Measurements from ENCODE around the gene SBF2.

SBF2 gene

DNA sequence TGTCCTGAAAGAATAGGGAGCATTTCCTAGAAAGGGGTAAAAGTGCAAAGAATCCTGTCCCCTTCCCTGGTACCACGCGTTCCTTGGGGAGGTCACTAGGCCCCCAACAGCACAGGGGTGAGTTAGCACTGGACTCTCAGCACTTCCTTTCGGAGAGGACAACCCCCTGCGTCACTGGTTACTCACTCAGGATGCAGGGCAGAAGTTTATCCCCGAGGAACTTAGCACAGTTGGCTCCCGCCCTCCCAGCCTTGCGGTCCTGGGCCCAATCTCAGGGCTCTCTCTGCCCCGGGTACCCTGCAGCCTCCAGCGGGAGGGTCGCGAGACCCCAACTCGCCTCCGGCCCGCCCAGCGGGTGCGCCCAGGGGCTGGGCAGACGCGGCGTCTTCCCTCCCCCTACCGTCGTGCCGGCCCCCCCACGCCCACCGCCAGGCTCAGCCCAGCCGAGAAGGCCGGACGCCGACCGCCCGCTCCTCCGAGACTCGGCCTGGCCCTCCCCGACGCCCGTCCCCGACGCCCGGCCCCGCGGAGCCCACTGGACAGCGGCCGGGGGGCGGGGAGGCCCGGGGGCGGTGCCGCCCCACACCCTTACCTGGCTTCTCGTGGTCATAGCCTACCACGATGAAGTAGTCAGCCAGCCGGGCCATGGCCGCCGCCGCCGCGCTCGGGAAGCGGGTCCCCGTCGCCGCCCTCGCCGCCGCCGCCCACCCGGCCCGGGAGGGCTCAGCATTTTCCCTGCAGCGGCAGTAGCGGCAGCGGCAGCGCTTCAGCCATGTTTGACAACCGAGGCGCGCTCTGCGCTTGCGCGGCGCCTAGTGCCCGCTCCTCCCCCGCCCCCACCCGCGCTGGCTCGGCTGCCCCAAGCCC, at the start of gene SBF2:
Gene SBF2 (minus strand): TSS at position 797 of the 867 bp plus-strand sequence. CDS start 150 bp downstream, at position 647.
- peak; percentile 75 for DNase-seq (ENCODE audit: low spot score)

- DNase-seq (ENCODE audit: low spot score): no peak
These were observed 44.3 kb upstream of the SBF2 start for GRCh38 chr11:10338287-10338686.

DNA sequence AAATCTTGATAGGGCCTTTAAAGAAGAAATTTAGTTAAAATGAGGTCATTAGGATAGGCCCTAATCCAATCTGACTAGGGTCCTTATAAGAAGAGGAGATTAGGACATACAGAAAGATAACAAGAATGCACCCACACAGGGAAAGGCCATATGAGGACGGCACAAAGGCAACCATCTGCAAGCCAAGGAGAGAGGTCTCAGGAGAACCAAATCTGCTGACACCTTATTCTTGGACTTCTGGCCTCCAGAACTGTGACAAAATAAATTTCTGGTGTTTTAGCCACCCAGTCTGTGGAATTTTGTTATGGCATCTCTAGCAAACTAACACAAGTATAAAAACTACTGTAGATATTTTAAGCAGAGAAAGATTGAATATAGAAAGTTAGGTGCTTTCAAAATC, 39.5 kb upstream of the SBF2 start:
- no peak for DNase-seq (ENCODE audit: low spot score)

DNA sequence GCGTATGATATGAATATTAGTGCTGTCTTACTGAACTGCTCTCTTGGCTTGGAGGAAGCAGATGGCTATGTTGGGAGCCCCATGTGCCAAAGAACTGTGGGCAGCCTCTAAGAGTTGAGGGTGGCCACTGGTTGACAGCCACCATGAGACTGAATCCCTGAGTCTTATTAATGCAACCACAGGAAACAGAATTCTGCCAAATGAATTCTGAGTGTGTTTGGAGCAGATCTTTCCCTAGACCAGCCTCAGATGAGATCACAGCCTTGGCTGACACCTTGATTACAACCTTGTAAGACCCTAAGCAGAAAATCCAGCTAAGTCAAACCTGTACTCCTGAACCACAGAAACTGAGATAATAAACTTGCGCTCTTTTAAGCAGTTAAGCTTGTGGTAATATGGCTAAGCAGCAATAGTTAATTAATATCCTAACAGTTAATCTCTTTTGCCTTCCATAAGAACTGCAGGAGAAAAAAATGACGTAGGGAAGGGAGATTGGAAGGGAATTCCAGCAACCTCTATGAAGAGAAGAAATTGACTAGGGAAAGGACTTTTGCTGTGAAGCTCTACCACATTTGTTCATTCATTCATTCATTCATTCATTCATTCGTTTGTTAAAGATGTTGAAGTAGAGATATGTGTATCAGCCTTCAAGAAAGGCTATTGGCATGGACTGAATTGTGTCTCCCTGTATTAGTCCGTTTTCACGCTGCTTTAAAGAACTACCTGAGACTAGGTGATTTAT, 37.7 kb upstream of the SBF2 start:
- no peak for DNase-seq (ENCODE audit: low spot score)

DNA sequence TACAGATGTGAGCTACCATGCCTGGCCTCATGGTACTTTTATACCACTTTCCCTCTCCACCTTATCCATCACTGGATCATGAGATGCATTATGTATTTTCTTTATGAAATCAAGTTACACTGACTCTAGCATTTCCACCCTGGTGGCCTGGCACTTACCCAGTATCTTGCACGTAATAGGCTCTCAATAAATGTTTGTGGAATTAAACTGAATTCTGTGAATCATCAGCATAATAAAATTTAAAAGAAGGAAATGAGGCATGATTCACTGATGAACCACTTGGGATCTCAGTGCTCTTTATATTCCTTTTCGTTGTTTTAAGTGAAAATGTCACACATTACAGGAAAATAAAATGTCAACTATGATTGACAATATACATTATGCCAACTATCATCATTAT, 35.9 kb upstream of the SBF2 start:
- DNase-seq (ENCODE audit: low spot score): no peak

DNA sequence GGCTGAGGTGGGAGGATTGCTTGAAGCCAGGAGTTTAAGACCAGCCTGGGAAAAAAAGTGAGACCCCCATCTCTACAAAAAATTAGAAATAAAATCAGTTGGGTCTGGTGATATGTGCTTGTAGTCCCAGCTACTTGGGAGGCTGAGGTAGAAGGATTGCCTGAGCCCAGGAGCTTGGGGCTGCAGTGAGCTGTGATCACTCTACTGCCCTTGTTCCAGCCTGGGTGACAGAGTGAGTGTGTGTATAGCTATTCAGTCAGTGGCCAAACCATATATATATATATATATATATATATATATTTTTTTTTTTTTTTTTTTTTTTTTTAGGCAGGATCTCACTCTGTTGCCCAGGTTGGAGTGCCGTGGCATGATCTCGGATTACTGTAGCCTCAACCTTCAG, 35.3 kb upstream of the SBF2 start:
- no peak for DNase-seq (ENCODE audit: low spot score)

DNA sequence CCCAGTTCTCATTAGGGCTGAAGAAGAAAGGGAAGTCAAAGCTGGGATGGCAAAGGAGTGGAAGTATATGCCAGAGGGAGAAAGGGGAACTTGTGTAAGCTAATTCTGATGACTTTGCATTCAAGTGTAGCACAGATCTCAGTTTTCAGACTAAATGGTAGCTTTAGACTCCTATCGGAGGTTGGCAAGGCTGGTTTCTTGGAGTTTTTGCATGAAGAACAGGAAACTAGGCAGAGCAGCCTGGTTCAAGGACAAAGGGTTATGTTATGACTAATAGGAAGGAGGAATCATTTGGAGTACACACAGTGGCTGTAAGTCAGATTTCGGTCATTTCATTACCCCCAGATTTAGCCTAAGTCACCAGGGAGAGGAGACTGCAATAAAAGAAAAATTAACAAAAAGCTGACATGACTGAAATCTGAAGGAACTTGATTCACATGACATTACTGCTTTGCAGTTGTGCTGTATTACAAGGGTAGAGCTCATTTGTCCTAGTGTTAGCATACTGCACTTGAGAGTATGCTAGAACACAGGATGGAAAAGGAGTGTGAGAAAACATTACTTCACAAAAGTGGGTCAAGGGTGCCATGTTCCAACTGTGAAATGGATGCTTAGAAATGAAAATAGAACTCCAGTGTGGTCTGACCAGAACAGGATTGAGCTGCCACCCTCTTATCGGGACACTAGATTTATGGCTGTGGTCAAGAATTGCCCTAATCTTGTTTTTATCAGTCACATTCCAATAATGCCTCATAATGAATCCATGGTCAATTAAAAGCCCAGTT, 34.5 kb upstream of the SBF2 start:
- DNase-seq (ENCODE audit: low spot score): peak; percentile 73

- no peak for DNase-seq (ENCODE audit: low spot score)
These were observed 33.2 kb upstream of the SBF2 start for GRCh38 chr11:10327254-10327653.

DNA sequence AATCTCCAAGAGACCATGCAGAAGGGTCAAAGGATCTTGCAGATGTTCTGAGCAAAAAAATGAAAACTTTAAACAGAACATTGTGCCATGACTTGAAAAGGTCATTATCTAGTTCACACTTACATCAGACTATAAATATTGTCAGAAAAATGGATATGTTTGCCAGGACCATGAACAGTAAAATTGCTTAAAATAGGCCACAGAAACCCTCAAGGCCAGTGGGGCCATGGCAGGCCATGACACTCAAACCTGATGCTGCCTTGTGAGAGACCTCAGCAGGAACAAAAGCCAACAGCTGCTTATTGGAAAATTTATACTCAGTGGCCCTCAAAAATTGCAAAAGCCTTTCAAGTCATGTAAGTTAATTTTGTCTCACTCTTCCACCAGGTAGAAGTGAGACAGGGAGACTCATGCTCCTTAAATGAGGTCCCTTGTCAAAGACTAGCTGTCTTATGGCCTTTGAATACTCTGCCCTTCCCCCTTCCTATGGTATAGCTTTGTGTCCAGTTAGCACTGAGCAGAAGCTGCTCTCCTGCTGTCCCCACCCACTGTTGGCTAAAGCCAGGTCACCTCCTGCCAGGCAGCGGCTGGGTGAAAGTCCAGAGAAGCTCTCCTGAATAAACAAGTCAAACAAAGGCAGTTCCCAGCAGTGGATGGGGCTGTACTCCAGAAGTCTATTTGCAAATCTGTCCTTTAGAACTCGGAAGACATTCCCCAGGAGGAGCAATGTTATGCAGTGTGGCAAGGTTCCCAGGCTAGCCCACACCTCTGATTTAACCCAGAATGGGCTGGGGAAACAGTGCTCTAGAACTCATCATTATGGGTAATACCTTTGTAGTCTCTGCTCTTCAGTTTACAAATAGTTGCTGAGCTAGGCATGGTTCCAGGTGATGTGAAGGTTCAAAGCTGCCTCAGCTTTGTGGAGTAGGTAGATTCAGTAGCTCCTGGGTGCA, 32.3 kb upstream of the SBF2 start:
- no peak for DNase-seq (ENCODE audit: low spot score)

DNA sequence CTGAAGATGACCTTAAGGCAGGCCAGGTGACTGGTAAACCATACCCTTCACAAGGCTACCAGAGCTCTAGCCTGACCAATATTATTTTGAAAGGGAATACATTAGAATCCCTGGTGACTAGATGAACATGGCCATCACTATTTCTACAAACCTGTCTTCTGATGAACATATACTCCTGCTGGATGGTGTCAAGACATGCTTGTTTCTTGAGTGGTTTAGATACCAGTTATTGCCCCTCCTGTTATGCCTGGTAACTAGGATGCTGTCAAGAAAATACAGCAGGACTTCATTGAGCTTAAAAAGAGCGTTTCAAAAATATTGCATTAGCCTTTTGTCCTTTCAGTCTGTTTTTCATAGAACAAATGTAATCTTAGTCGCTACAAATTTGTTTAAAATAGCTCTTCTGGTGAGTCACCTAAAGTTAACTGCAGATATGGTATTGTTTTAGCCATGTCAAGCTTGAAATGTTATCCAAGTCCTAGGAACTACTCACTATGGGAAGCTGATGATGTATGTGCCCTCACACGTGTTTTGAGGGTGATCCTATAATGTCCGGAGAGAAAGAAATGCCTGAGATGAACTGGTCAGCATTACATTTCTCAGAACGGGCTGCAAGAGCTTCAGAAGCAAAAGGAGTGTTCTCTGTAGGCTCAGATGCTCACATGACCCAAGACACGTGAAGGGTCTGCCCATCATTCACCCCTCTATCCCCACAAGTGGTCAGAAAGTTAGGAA, 31.4 kb upstream of the SBF2 start:
- no peak for DNase-seq (ENCODE audit: low spot score)

DNA sequence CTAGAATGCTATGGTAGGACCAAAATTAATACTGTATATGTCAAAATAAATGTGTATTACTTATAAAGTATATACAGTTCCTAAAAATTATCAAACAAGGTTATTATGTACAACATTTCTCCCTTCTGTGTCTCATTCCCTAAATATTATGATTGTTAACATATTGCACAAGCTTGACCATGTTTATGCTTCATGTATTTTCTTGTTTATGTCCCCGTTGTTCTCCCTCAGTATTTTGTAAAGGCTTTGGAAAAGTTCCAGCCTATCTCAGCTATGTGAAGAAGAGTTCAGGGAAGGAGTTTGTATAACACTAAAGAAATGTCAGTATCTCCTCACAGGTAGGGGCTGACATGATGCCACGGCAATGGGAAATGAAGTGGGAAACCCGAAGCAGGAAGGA, 30.5 kb upstream of the SBF2 start:
- no peak for DNase-seq (ENCODE audit: low spot score)

DNA sequence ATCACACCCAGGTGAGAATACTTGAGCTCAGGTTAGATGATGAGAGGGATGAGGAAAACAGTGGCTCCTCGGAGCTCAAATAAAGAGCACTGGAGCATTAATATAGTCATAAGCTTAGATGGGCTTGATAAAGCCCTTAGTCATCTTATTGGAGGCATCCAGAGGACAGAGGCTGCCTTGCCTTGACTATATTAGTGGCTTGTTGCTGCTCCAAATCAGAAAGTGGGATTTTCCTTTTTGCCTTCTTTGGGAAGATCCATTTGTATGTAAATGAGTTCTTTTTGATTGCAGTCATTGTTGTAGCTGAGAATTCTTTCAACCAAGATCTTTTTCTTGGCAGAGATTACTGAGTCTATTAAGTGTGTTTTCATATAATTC, 29.8 kb upstream of the SBF2 start:
- DNase-seq (ENCODE audit: low spot score): no peak

DNA sequence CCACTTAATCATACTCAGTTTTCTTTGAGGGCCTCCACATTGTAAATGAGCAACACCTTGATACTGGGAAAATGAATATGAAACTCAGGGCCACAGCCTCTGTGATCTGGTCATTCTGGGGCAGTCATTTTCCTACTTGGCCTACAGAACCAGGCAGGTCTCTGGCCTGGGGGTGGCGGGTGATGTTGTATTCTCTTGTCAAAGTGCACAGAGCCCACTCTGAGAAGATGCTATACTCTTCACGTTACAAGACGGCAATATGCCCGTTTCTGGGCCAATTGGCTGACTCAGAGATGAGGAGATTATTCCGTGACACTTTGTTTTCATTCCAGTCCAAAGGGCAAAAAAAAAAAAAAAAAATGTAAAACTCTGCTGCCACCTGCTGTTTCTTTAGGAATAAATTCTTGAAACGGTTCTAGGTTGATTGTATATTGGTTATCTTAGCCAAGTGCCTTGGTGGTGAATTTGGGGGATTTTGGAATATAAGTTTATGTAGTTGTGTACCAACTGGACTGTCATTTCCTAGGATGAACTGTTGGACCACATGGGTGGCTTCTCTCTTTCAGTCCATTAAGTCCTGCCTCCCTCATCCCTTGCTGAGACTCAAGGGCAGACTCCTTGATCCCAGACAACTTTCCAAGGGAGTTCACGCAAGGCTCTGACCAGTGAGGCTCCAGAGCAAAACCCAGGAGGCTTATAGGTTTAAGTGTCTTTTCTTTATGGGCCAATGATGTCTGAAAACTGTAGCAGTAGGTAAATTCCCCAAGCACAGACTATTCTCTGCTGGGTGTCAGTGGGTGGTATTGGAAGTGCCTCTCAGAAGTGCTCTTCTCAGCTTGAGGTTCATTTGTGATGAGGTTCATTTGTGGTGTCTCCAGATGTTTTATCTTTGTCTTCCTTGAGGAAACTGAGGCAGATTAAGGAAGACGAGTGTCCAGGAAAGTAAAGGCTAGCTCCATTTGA, 29.1 kb upstream of the SBF2 start:
- peak; percentile 79 for DNase-seq (ENCODE audit: low spot score)

GRCh38 chr11:10322401-10322800, 28.4 kb upstream of the SBF2 start:
- no peak for DNase-seq (ENCODE audit: low spot score)

- DNase-seq (ENCODE audit: low spot score): no peak
These were observed 26.9 kb upstream of the SBF2 start for GRCh38 chr11:10320736-10321465.

DNA sequence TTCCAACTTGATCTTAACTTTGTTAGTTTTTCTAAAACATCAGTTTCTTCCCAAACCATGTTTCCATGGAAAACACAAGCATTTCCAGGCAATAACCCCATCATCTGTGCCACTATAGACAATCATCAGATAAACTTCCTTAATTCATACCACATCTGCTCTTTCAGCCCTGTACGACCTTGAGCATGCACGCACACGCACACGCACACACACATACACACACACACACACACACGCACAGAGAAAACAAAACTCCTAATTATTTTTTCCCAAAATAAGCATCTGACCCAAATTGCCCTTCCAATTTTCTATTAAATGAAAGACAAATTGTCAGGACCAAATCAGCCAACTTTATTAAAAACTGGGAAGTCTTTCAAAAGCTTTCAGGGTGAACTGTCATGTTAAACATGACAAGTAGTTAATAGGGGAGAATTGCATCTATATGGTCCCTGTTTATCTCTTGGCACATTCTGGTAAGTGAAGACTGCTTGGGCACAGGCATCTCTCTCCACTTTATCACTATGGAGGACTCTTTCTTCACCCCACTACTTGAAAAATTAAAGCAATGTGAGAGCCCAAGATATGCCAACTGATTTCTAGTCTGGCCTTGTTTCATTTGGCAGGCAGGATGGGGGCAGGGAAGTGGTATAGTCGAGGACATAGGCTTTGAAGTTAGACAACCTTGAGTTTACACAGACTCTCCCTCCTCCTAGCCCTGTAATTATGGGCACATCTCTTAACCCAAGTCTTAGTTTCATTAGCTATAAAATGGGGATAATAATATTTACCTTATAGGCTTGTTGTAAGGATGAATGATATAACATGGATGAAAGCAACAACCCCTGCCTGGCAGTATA, 25.9 kb upstream of the SBF2 start:
- no peak for DNase-seq (ENCODE audit: low spot score)

DNA sequence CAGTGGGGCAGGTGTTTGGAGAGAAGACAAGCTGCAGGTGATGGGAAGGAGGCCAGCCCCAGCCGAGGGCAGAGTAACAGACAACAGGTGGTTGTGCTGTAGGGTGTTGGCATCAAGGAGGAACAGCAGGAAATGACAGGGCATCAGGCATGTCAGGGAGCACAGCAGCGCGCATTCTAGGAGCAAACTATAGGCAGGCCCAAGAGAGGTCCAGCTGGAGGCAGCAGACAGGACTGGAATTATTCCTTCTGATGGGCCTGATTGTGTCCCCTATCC, 24.4 kb upstream of the SBF2 start:
- no peak for DNase-seq (ENCODE audit: low spot score)
